ENCODE results near the gene NCOR1. TPM values are rescaled to one million over a fixed set of nuclear protein-coding genes. Genes with fewer than 3 reads are reported as not detected.

The NCOR1 gene
- total and polyA plus RNA-seq, 12 donors, result 66.2 to 172 (median 95.2) TPM

GRCh38 chr17:16215965-16216316, 607 bp upstream of the NCOR1 start:
- Histone ChIP-seq H3K4me3 (peak overlapping the region in 3 of 4 donors; percentile 57 to 93 (median 75)), H3K27me3 (no peaks in the 10 kb centered on the region), H3K9me3 (replicated peaks in 1 of 3) (no peaks in the 10 kb centered on the region), H3K36me3 (replicated peaks in 1 of 2) (no peaks in the 10 kb centered on the region), H3K4me1 (replicated peaks in 1 of 2) (peaks cover 18 to 35% of the 10 kb centered on the region in 2 donors), H3K27ac (peak overlapping the region; percentile 95 to 96 (median 96))
- no peak for TF ChIP-seq CTCF (IDR thresholded peaks at IDR 0.05)
- no peak for TF ChIP-seq POLR2A (IDR thresholded peaks at IDR 0.05)
- peak in 2 of 7 donors; percentile 57 to 73 for DNase-seq
- intact Hi-C loops (cut with DNase I), result no loop called here
- 28 to 50% (median 37%) methylated on average over 17 to 22 of the region's 22 CpGs for WGBS, 4 donors

GRCh38 chr17:16215002-16215272, 397 bp downstream of the NCOR1 start:
- intact Hi-C loops (cut with DNase I), result no loop called here
- H3K4me1 ChIP-seq (replicated peaks in 1 of 2), result peaks cover 18 to 41% of the 10 kb centered on the region in 2 donors
- peak in 6 of 7 donors; percentile 48 to 65 (median 60) for DNase-seq

GRCh38 chr17:16214190-16215001, 938 bp downstream of the NCOR1 start:
- no peaks in the 10 kb centered on the region for H3K36me3 ChIP-seq (replicated peaks in 1 of 2)
- H3K4me3 ChIP-seq, result peak overlapping the region; percentile 9 to 93 (median 70)
- peak overlapping the region; percentile 95 to 96 (median 96) for H3K27ac ChIP-seq
- intact Hi-C loops (cut with DNase I), result no loop called here
- H3K4me1 ChIP-seq (replicated peaks in 1 of 2), result peaks cover 18 to 44% of the 10 kb centered on the region in 2 donors
- H3K27me3 ChIP-seq, result no peaks in the 10 kb centered on the region
- 4 to 7% (median 4%) methylated on average over 12 to 16 of the region's 16 CpGs for WGBS, 4 donors
- no peaks in the 10 kb centered on the region for H3K9me3 ChIP-seq (replicated peaks in 1 of 3)
- no peak for DNase-seq
- TF ChIP-seq CTCF (IDR thresholded peaks at IDR 0.05) (peak in 1 of 6 experiments; percentile 2), POLR2A (IDR thresholded peaks at IDR 0.05) (no peak)

More at GRCh38 chr17:16215002-16215272, 397 bp downstream of the NCOR1 start:
- Histone ChIP-seq H3K27ac (peak overlapping the region; percentile 95 to 96 (median 96)), H3K9me3 (replicated peaks in 1 of 3) (no peaks in the 10 kb centered on the region), H3K27me3 (no peaks in the 10 kb centered on the region), H3K36me3 (replicated peaks in 1 of 2) (no peaks in the 10 kb centered on the region), H3K4me3 (peak overlapping the region; percentile 9 to 93 (median 70))
- TF ChIP-seq POLR2A (IDR thresholded peaks at IDR 0.05) (no peak), CTCF (IDR thresholded peaks at IDR 0.05) (no peak)
- WGBS, 4 donors, result 0 to 1% (median 0%) methylated on average over 14 to 27 of the region's 27 CpGs; no CpG with 5 or more reads in 1 of the 4 donors

- H3K9me3 ChIP-seq (replicated peaks in 1 of 3), result no peaks in the 10 kb centered on the region
- no peaks in the 10 kb centered on the region for H3K27me3 ChIP-seq
- no peak overlapping the region for H3K27ac ChIP-seq
- intact Hi-C loops (cut with DNase I), result no loop called here
- 84 to 91% (median 89%) methylated on average over 6 of the region's 6 CpGs for WGBS, 4 donors
- H3K4me1 ChIP-seq (replicated peaks in 1 of 2), result peaks cover 18 to 43% of the 10 kb centered on the region in 2 donors
- TF ChIP-seq CTCF (IDR thresholded peaks at IDR 0.05), result no peak
- no peak for TF ChIP-seq POLR2A (IDR thresholded peaks at IDR 0.05)
- H3K36me3 ChIP-seq (replicated peaks in 1 of 2), result no peaks in the 10 kb centered on the region
- no peak for DNase-seq
- no peak overlapping the region for H3K4me3 ChIP-seq
These were observed 2.5 kb downstream of the NCOR1 start for GRCh38 chr17:16212793-16213192.
